GM18868 (cell line): ENCODE results near the gene CLDN24.
"Not testable (repeated sequence)": the region's sequence is repeated elsewhere in the genome, so short reads cannot be mapped to it uniquely, and the experiment has no call there.

Experiments used
- ATAC-seq: cut with Tn5 transposase; IDR thresholded peaks from one replicate; pipeline ENCODE4 v1.9.1; 2021; ENCODE audit warnings: mild to moderate bottlenecking, moderate library complexity; ENCODE audit not compliant: unreplicated experiment

CLDN24 gene

DNA sequence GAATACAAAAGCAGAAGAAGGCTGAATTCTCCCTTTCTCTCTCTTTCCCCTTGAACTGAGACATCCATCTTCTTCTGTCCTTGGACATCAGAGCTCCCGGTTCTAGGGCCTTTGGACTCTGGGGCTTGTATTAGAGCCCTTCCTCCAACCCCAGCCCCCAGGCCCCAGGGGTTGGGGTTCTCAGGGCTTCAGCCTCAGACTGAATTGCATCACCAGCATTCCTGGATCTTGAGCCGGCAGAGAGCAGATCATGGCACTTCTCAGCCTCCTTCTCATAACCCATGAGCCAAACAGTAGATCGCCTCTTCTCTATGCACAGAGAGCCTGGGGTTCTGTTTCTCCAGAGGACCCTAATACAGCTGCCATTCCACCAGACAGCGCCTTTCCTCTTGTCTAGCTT lies 25.3 kb upstream of the CLDN24 start:
- ATAC-seq: no peak

DNA sequence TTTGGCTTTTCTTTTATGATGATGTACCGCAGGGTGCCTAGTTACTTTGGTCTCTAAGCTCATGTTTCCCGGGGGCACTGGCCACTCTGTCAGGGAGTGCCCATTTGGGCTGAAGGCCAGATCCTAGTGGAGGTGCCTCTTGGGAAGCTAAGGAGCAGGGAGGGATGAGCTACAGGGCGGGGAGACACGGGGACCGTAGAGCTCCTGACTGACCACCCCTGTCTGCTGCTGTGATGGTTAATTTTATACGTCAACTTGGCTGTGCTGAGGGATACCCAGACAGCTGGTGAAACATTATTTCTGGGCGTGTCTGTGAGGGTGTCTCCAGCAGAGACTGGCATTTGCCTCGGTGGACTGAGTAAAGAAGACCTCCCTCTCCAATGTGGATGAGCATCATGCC lies 24.9 kb upstream of the CLDN24 start:
- ATAC-seq: no peak

DNA sequence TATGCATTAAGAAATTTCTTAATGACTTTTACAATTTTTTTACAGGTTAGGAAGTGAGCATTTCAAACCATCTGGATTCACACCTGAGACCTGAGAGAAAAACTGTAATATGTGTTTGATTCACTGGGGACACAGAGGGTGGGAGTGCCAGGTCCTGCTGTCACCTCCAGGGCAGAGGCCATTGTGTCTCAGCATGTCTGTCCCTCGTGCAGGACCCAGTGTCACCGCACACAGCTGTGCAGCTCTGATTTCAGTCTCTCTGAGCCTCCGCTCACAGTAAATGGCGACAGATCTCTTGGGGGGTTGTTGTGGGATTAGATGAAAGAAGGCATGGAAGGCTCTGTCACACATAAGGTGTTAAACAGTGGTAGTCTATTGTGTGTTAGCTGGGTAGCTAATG lies 23.0 kb upstream of the CLDN24 start:
- ATAC-seq: no peak

DNA sequence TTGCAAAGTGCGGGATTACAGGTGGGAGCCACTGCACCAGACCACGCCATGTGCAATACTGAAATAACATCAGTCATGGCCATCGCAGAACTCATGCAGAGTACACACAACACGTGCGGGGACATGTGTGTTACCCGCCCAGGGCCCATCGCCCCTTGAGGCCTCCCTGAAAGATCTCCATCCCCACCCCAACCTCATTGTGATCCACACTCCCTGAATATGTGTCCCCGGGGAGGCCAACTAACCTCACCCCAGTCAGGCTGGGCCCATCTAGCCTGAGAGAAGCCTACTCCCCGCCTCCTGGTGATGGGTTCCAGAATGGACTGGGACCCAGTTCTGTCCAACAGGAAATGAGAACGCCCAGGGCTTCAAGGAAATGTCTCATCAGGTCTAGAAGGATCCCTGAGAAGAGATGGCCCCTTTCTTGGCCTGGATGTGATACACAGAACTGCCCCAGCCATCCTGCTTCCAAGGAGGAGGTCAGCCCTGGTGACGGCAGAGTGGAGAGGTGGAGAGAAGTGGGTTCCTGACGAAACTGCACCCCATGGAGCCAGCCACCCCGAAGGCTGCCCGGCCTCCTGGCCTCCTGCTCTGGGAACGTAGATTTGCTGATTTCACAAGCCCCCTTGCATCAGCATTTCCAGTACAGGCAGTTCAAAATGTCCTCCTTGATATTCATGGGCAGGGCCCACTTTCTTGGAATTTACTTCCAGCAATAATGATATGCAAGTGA lies 22.5 kb upstream of the CLDN24 start:
- no peak for ATAC-seq

DNA sequence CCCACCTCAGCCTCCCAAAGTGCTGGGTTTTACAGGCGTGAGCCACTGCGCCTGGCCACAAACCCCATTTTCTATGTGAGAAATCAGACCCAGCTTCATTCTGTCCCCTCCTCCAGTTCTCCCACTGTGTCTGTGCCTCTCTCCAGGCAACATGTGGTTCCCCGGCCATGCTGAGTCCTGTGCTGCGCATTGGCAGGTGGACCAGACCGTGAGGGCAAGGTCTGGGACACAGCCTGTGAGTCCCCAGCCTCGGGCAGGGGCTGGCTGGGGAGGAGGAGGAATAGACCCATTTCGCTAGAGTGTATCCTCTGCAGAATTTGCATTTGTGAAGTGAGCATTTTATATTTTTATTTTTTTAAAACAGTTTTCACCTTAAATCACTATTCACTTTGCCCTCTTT lies 21.5 kb upstream of the CLDN24 start:
- ATAC-seq: no peak

DNA sequence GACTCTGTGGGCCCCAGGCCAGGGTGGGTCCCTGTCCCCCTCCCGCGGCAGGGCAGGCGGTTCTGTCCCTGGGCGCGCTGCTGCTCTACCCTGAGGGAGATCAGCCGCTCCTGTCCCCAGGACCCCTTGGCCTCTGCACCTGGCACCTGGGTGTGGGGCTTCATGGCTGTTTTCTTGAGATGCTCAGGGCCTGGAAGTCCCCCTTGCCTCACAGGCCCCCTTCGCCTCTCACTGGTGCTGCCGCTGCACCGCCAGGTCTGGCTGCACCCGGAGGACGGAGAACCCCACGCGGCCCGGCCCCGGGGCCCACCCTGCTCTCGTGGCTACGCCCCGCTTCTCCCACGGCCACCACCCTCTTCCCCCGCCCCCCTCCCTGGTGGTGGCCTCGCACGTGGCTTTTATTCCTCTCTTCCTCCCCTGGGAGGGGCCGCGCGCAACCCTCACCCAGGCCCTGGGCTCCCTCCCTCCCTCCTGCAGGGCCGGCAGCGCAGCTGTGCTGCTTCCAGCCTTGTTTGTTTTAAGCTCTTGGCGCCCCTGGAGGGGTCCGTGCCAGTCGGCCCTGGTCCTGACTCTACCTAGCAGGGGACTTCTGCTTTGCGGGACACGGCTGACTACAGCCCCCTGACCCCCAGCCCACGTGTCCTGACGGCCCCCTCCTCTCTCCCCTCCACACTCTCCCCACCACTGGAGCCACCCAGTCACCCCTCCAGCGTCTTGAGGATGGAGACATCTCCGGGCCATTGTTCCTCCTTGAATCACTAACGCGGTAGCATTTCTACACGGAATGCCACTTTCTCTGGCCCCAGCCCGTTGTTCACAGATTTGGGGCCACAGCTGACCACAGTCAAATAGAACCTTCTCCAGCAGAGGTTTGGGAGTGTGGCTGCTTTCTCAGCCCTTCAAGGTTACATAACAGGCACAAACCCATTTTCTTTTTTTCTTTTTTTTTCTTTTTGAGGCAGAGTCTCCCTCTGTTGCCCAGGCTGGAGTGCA lies 20.6 kb upstream of the CLDN24 start:
- no peak for ATAC-seq

DNA sequence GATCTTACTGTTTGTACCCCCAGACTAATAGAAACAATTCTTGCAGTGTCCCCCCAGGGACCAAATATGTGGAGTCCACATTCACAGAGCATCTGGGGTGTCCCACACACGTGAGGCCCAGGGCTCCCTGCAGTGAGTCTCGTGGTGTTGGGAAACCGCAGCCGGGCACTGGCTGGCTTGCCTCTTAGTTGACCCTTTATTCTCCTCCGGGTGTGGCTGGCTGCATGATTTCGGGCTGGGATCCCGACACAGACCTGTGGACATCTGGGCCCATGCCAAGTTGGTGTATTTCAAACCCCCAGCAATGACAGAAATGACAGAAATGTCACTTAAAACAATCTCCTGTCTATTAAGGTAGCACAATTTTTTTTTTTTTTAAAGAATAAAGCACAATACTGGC lies 15.6 kb upstream of the CLDN24 start:
- ATAC-seq: no peak

DNA sequence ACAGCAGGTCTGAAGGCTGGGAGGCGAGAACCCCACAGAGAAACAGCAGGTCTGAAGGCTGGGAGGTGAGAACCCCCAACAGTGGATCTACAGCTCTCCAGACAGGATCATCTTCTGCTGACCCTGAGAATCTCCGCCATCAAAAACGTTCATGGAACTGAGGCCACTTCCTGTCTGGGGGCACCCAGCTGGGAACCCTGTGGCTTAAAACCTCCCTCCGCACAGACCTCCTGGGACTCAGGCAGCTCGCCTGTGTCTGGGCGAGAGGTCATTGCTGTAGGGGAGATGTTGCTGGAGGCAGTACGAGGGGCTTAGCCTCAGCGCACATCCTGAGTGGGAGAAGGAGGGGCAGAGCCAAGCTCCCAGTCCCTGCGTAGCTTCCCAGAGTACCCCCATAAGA lies 15.1 kb upstream of the CLDN24 start:
- ATAC-seq: no peak

DNA sequence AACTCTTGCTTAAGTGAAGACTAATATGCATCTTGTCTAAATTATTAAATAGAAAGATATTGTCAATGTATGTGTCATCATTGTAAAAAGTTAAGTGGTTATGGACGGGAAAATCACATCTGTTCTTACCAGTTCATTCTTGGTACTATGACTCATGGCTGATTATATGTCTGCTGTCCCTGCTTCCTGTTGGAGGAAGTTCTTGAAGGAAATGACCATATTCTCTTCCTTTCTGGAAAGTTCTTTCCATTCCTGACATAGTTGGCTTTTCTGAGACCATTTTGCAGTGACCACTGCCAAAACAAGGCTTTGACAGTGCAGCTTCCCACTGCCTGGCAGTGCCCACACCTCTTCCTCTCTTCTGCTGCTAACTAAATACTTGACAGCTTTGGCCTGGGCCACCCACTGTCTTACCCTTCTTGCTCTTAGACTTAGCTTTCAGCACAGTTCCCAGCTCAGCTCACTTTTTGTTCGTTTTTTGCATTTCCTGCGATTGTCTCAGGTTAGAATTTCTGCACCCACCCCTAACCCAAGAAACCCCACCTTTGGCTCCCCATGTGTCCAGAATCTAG lies 13.2 kb upstream of the CLDN24 start:
- ATAC-seq: no peak

DNA sequence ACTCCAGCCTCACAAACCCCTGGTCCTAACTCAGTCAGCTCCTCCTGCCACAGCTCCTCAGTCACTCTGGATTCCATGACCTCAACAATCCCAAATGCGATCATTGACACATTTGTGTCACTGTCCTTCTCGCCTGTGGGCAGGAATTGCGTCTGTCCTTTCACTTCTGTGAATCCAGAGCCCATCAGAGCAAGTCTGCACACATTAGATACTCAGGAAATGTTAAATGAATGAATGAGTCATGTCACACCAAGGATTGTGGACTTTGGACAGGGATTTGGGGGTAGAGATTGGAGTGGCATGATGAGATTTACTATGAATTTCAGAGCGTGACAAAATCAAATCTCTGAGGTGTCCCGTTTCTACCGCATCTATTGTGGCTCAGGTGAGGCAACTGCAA lies 11.8 kb upstream of the CLDN24 start:
- ATAC-seq: no peak

DNA sequence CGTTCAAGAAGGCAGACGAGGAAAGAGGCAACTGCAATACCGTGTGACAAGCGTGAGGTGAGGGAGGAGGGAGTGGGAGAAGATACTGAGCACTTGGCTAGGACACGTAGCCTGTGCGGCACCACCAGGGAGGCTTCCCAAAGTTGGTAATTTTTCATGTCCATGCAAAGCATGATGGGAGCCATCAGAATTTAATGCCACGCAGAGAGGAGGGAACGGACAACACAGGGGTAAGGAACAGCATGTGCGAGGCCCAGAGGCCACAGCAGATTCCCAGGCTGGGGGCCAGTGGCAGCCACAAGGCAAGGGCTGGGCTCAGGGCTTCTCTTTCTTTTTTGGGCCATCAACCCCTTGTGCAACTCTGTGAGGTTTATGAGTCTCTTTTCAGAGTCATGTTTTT lies 11.0 kb upstream of the CLDN24 start:
- ATAC-seq: no peak

DNA sequence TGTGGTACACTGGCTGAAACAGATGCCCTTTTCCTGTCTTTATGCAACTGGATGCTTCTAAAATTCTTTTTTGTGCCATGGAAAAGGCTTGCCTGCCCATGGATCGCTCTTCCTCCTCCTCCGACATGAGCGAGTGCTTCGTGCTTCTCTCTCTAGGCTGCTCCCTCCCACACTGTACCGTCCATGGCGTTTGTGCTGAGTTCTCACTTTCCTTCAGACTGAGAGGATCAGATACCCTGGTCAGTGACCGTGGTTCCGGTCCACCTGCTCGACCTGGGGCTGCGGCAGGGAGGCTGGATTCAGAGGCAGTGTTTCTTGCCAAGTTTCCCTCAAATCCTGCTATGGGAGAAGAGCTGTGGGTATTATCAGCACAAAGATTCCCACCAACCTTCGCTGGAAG lies 10.2 kb upstream of the CLDN24 start:
- no peak for ATAC-seq

DNA sequence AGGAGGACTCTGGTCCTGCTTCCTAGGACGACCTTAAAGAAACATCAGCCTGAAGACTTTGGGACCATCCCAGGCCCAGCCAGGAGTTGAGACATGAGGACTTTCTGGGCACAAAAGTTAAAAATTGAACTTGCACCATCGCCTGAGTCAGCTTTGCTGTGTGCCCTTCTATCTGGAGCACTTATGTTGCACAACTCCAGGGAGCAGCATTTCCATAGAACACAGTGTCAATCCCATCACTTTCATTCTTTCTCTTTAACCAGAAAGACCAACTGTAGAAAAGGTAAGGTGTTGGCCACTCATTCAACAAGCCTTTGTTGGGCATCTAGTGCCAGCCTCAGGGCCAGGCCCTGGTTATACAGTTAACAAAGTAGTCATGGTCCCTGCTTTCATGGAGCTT lies 8.6 kb upstream of the CLDN24 start:
- ATAC-seq: no peak

DNA sequence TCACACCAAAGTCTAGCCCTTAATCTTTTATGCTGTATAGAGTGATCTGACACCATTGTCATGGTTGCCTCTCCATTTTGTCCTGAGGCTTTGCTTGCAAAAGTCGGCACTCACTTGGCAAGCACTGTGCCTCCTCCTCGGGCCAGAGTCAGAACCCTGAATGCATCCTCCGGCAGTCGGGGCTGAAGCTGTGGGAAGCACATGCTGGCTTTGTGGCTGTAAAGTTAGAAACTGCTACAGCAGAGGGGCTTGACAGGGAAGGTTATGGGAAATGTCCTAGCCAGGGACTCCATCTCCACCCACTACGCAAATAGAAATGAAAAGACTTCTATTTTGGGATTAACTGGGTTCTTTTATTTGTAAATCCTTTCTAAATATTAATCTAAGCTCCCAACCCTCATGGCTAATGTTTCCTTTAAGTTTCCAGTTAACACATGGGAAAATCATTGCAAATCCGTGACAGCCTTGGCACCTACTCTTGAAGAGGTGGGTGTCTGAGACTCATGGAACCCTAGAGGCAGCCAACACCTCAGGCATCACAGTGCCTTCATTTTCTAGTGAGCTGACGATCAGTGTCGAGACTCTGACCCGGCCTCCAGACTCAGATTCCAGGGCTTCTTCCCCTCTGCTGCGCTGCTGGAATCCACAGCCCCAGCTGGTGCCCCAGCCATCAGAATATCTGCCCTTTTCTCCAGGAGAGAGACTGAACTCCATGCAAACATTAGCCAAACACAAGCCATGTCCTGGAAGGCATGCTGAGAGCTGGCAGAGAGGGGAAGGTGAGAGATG lies 7.9 kb upstream of the CLDN24 start:
- ATAC-seq: no peak

DNA sequence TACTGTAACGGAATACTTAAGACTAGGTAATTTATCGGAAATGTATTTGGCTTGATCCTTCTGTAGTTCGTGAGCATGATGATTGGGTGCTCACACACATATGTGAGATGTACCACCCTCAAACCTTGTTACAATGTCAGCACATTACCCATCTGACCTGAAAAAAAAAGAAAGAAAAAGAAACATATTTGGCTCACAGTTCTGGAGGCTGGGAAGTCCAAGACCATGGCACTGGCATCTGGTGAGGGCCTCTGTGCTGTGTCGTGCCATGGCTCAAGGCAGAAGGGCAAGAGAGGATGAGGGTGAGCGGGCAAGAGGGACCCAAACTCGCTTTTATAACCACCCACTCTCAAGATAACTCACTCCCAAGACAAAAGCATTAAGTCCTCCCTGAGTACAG lies 7.0 kb upstream of the CLDN24 start:
- no peak for ATAC-seq

DNA sequence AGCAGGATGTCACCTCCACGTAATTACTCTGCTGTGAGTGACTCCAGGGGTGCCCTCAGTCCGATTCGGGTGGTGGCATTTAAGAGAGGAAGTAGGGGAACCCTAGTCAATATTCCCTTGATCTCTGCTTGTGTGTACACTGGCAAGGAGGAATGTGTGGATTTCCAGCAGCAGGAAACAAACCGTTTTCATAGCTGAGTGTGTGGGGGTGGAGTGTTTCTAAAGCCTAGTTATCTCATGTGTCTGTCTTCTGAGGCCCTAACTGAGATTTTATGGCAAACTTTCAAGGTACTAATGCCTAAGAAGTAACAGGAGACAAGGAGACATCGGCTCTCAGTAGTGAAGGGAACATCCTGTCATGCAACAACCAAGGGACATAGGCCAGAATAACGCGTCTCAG lies 6.6 kb upstream of the CLDN24 start:
- ATAC-seq: no peak

DNA sequence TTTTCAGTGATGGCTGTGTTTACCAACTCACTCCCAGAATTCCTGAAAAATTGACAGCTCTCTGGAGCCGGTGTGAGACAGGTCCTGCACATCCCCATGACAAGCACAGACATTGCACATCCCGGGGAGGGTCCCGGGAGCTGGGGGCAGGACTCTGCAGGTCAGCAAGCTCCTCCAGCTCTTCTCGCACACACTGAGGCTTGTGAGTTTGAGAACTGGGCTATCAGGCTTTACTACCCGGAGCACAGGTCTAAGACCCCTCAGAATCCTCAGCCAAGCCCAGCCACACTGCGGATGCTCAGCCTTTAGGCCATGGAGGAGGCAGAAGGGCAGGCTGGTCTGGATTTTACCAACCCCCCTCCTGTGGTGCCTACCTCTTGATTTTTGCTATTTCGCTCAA lies 5.6 kb upstream of the CLDN24 start:
- no peak for ATAC-seq

DNA sequence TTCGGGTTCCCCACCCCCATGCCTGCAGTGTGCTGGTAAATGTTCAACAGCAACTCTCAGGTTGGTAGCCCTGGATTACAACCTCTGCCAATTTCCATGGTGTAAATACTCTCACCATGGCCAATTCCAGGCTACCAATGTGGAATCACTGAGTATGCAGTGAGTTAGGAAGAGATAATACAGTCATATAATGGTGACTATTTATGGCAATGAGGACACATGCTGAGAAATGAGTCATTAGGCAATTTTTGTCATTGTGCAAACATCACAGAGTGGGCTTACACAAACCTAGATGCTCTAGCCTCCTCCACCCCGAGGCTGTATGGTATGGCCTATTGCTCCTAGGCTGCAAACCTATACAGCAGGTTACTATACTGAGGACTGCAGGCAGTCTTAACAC lies 4.6 kb upstream of the CLDN24 start:
- peak; percentile 78 for ATAC-seq

DNA sequence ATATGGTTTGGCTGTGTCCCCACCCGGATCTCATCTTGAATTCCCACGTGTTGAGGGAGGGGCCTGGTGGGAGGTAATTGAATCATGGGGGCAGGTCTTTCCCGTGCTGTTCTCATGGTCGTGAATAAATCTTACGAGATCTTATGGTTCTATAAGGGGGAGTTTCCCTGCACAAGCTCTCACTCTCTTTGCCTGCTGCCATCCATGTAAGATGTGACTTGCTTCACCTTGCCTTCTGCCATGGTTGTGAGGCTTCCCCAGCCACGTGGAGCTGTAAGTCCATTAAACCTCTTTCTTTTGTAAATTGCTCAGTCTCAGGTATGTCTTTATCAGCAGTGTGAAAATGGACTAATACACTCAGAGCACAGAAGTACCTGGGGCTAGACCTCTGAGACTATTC lies 4.2 kb upstream of the CLDN24 start:
- not testable (repeated sequence) for ATAC-seq

DNA sequence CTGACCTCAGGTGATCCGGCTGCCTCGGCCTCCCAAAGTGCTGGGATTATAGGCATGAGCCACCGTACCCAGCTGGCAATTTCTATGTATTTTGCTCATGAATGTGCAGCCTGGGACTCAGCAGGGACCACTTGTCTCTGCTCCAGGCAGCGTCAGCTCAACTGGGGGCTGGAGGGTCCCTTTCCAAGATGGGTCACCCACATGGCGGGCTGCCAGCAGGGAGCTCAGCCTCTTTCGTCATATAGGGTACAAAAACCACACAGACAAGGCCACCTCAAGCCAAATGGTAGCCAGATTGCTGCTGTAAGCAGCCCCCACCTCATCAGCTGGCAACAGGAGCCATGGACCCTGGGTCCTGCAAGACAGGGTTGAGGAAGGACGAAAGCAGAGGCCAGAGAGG lies 2.4 kb upstream of the CLDN24 start:
- no peak for ATAC-seq

DNA sequence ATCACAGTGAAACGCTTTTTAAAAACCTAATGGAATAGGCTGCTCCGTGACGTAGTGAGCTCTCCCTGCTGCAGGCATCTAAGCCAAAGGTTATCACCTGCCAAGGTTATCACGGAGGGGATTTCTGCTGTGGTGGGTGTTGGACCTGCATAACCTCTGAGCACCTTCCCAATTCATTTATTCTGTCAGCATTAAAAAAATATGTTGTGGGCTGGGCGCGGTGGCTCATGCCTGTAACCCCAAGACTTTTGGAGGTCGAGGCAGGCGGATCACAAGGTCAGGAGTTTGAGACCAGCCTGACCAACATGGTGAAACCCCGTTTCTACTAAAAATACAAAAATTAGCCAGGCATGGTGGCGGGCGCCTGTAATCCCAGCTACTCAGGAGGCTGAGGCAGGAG lies 1.8 kb upstream of the CLDN24 start:
- ATAC-seq: not testable (repeated sequence)
